Posterior vena cava (tissue), 2 donors: ENCODE measurements around the gene JARID2. TPM values are rescaled to one million over a fixed set of nuclear protein-coding genes. Genes with fewer than 3 reads are reported as not detected.

Experiments
- DNase-seq: peaks from one replicate; pipeline ENCODE4 v3.0.0-alpha.2; 2020; ENCODE audit warnings: low spot score
- intact Hi-C, 2 donors: fragments of 100-400 bp; cut with DNase I; formaldehyde crosslinking; loops; one replicate each; pipeline versions ENCODE4 v1.14.1 to v1.14.2; 2022 to 2023
- total RNA-seq, 2 donors: library from RNA; stranded (reverse); fragmentation: NEBNext Ultra II Directional; extraction: Animal tissue kit (Norgen Biotek cat#: 25700); gene quantifications; one replicate each; pipeline ENCODE4 v1.2.1, GENCODE V29; 2021
- donor health status: DM: yes; HTN: yes; CAD: no.
- donor health status: DM: yes; HTN: yes; CAD: no.

The JARID2 gene
- total RNA-seq, 2 donors from 2014 or later, result 8.3 to 9.5 TPM

DNA sequence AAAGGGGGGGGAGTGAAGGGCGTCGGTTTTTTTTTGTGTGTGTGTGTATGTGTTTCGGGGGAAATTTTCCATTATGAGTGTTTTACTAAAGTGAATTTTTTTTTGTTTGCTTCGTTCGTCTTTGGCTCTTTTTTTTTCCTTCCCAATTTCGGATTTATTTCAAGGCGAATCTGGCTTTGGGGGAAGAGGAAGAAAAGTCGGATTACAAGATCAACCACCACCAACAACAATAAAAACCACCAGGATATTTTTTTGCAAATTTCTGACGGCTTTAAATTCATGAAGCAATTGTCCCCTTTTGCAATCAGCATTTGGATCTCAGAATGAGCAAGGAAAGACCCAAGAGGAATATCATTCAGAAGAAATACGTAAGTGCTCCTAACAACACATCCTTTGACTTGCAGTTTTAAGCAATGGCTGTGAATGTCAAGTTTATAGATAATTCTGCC lies 372 bp downstream of the JARID2 start:
- intact Hi-C loops, result no loop called here
- no peak for DNase-seq

- DNase-seq, result no peak
- intact Hi-C loops, result no loop called here
Observed at GRCh38 chr6:15246666-15247499, 1.0 kb downstream of the JARID2 start.

GRCh38 chr6:15247500-15248450 lies 1.9 kb downstream of the JARID2 start:
- DNase-seq, result peak; percentile 86
- intact Hi-C loops, result no loop called here

DNA sequence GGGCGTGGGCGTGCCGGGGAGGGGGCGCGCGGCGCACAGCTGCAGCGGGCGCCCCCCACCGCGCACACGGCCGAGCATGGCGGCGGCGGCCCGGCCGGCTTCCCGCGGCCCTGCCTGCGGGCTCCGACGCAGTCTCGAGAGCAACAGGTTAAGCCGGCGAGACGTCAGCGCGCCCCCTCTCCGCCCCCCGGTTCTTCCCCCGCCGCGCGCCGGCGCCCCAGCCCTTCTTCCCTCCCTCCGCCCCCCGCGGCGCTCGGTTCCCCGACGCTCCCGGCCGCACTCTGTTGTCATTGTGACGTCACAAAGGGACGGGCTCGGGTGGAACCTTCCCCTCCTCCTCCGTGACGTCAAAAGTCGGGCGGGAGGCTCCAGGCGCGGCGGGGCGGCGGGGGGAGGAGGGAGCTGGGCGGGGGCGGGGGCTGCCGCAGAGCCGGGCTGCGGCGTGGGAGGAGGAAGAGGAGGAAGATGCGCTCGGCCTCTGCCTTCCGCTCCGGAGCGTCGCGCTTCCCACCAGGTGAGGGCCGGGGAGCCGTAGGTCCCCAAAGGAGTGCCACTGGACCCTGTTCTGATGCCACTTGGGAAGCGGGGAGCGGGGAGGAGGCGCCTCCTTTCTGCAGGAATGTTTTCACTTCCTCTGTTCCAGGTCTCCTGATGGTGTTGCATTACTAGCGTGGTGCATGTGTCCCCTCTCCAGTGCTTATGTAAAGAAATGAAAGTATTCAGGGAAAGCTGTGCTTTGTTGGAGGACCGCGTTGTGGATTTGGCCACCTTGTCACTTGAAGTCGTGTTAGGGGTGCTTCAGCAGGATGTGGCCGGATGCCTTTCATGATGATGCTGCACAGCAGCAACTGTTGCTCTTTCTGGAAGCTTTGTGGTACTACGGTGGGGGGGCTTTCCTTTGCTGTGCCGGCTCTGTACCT lies 2.8 kb downstream of the JARID2 start:
- peak; percentile 99 for DNase-seq
- intact Hi-C loops, result no loop called here

- intact Hi-C loops, result loop anchor here in 1 of 2 donors (10.0 kb wide), 1 partner anchor 1385 kb away; no protein-coding TSS in a partner anchor
- DNase-seq, result no peak
Observed at GRCh38 chr6:15249371-15250019, 3.6 kb downstream of the JARID2 start.

DNA sequence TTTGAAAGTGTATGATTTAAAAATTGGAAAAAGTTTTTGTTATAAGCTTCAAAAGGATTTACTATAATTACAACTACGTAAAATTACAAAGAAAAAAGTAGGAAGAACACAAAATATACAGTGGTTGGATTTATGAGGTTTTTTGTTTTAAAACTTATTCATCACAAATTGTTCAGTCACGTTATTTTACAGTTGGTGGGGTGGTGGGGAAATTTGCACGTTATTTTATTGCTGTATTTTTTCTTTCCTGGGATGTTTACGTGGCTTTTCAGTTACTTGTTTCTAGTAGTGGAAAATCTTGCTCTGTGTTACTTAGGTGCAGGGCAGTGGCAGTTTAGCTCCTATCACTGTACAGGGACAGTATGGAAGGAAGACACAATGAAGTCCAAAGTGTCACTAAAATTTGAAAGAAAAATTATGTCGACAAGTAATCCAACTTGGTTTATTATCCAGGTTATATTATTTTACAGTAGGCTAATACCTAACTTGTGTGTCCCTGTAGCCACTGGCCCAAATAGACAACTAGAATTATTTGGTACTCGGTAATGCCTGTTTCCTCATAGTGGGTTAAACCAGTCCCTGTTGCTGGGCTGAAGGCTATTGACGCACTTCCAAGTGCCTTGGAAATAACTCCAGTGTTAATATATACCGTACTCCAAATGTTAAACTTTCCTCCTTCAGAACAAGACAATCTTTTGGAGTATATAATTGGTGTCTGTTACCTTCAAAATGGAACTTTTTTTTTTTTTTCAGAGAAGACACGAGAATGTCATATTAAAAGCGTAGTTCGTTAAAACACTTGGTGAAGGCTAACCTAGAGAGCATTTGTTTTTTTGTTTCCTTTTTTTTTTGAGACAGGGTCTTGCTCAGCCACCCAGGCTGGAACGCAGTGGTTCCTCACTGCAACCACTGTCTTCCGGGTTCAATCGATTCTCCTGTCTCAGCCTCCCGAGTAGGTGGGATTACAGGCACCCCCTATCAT lies 4.6 kb downstream of the JARID2 start:
- intact Hi-C loops, result loop anchor here in 1 of 2 donors (10.0 kb wide), 1 partner anchor 1384 kb away; no protein-coding TSS in a partner anchor
- DNase-seq, result no peak

DNA sequence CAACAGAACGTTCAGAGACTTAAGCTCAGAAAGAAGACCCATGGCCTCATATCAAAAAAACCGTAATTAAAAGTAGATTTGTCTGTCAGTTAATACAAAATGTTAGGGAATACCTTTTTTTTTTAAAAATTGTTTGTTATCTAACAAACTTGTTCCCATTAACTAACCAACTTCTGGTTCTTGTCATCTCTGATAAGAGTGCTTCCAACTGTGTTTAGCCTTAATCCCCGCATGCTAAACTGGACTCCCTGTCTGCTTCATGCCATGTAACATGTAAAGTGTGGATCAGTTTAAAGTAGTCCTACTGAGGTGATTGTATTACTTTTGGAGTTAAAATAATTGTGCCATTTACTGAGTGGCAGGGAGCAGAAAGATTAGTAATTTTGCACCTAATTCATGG lies 6.3 kb downstream of the JARID2 start:
- DNase-seq, result no peak
- intact Hi-C loops, result loop anchor here in 1 of 2 donors (10.0 kb wide), 1 partner anchor 1383 kb away; no protein-coding TSS in a partner anchor

DNA sequence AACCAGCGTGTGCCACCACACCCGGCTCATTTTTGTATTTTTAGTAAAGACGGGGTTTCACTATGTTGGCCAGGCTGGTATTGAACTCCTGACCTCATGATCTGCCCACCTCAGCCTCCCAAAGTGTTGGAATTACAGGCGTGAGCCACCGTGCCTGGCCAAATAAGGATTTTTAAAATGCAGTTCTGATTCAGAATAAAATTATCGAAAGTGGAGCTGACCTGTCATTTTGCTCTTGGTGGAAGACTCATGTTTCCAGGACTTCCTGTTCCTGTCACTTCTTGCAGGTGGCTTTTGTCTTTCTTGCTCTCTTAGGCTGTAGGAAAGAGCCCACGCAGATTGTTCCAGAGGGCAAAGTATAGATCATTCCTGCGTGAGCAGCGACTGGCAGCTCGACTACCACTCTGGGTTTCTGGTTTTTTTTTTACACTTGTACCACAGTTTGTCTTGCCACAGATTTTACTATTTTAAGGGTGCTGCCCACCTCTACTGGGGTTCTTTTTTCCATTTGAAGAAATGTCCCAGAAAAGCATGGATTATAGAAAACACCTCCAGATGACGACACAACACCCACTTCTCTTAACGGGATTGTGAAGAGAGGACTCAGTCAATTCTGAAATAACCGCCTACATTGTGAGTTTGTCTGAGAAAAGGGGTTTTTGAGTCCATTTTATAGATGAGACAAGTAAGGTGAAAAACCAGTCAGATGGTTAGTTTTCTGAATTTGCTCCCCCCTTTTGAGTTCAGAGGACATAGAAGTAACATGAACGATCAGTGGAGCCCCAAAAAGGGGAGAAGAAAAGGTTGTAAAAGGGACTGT lies 7.5 kb downstream of the JARID2 start:
- intact Hi-C loops, result loop anchor here in 1 of 2 donors (10.0 kb wide), 1 partner anchor 1381 kb away; no protein-coding TSS in a partner anchor
- DNase-seq, result no peak

GRCh38 chr6:15254070-15254975 lies 8.5 kb downstream of the JARID2 start:
- intact Hi-C loops, result loop anchor here in 1 of 2 donors (10.0 kb wide), 1 partner anchor 1380 kb away; no protein-coding TSS in a partner anchor
- DNase-seq, result no peak

DNA sequence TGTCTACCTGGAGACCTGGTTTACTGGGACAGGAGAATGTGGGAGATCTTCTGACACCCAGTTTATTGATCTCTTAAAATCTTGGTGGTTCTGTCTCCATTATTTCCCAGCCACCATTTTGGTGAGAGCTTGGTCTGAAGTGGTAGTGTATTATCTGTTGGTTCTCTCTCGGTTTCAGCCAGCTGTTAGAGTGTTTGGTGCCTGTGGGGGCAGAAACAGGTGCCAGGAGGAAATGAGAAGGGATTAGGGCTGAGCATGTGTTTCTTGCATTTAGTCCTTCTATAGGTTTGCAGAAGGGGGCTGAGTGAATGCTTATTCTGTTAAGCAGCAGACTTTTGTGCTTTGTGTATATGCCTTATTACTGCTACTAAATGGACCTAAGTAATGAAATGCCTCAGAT lies 9.6 kb downstream of the JARID2 start:
- DNase-seq, result no peak
- intact Hi-C loops, result loop anchor here in 1 of 2 donors (10.0 kb wide), 1 partner anchor 1379 kb away; no protein-coding TSS in a partner anchor

DNA sequence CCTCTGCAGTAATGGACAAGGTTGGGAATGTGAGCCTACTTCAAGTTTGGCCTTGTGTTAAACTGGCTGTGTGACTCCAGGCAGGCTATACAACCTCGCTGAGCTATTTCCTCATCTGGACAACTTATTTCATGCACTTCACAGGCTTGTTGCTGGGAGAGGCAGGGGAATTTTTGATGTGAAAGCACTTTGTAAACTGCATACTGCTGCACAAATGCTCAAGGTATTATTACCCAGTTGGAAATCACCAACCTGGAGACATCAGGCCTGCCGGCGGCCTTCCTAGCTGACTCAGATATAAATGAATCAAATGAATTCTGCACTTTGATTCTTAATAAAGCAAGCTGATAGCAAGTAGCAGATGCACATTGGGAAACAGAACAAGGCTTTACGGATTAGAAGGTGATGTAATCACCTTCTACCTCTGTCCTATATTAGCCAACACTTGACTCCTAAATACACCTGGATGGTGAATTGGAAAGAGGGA lies 10.1 kb downstream of the JARID2 start:
- intact Hi-C loops, result loop anchor here in 1 of 2 donors (10.0 kb wide), 1 partner anchor 1379 kb away; no protein-coding TSS in a partner anchor
- DNase-seq, result no peak

- intact Hi-C loops, result loop anchor here in 1 of 2 donors (10.0 kb wide), 1 partner anchor 1378 kb away; no protein-coding TSS in a partner anchor
- DNase-seq, result no peak
Observed at GRCh38 chr6:15256538-15257271, 10.8 kb downstream of the JARID2 start.

GRCh38 chr6:15257357-15258132 lies 11.7 kb downstream of the JARID2 start:
- intact Hi-C loops, result loop anchor here in 1 of 2 donors (10.0 kb wide), 1 partner anchor 1377 kb away; no protein-coding TSS in a partner anchor
- no peak for DNase-seq
